Germinal center (tissue), 1 donor: Measurements from ENCODE around the gene CYP24A1.

Source experiments
- DNase-seq: peaks from one replicate; pipeline ENCODE4 v3.0.0; 2012; ENCODE audit warnings: mixed read lengths, low spot score

Gene CYP24A1

DNA sequence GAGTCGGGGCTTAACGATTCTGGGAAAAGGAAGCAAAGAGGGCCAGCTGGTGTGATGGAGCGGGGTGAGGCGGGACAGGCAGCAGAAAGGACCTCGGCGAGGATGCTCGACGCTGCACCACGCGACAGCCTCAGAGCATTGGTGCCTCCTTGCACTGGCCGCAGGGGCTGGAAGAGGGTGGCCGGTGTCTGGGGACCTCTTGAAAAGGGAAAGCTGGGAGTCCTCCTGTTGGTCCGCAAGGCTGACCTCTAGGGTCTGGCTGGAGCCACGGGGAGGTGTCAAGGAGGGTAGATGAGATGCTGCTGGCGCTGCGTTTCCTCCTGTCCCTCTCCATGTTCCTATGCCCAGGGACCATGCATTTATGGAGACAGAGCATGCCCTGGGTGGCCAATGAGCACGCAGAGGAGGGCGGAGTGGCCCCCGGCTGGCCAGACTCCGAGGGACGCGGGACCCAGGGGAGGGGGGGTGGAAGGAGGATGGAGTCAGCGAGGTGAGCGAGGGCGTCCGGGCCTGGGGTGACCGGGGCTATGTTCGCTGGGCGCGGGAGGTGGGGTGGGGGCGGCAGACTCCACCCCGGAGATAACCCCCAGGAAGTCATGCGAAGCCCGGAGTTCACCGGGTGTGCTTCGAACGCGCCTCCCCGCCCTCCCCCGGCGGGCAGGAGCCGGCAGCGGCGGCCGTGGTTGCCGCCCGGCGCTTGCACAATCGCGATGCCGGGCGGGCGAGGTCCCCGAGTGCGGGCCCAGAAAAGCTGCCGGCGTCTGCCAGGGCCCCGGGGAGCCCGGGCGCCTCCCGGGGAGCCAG lies at the start of gene CYP24A1:
TSS of gene CYP24A1 (minus strand) at position 334 of the 804 bp plus-strand sequence. CDS start 407 bp downstream, outside the sequence.
- no peak for DNase-seq

DNA sequence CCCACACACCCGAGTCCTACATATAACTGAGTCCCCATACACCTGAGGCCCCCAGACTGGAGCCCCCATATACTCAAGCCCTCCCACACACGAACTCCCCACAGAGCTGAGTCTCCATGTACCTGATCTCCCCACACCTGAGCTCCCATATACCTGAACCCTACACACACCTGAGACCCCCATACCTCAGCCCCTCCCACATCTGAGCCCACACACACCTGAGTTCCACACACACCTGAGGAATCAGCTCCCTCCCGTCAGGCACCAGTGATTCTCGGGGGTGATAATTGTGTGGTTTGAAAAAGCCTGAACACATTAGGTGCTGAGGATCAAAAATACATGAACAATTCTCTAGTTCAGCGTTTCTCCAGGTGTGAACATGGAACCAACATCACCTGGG lies 49.5 kb upstream of the CYP24A1 start:
- DNase-seq, result no peak

DNA sequence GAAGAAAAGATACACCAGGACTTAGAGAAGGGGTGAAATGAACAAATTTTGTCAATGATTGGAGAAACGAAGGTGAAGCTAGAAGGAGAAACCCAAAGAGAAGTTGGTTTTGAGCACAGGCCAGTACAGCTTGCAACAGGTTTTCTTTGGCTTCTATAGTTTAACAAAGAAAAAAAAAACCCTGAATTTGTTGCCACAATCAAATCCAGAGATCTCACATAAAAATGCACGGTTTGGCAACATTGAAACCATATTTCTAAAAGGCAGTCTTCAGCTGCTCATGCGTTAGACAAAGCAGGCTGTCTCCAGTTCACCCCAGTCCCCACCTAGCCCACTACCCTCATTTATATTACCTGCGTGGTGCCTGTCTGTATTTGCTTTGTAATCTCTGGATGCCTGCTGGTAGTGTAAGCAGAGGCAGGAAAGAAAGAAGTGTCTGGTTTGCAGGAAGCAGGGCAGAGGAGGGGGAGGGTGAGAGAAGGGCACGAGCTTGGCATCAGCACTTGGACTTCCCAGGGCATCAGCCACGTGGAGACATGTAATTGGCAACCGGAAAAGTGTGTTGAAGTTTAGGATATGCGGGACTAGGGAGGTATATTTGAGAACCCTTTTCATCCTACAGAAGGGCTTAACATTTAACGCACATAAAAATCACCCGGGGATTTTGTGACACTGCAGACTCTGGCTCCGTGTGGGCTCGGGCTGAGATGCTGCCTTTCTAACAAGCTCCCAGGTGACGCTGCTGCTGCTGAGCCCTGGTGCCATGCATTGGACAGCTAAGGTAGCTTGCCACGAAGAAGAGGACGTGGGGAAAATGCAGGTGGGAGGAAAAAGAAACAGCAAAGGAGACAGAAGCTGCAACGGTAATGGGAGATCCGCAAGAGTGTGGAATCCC lies 48.5 kb upstream of the CYP24A1 start:
- no peak for DNase-seq

- no peak for DNase-seq
Measured at GRCh38 chr20:54221353-54221752, 47.6 kb upstream of the CYP24A1 start.

- no peak for DNase-seq
Measured at GRCh38 chr20:54220722-54221121, 46.9 kb upstream of the CYP24A1 start.

- DNase-seq, result no peak
Measured at GRCh38 chr20:54219751-54220426, 46.1 kb upstream of the CYP24A1 start.

DNA sequence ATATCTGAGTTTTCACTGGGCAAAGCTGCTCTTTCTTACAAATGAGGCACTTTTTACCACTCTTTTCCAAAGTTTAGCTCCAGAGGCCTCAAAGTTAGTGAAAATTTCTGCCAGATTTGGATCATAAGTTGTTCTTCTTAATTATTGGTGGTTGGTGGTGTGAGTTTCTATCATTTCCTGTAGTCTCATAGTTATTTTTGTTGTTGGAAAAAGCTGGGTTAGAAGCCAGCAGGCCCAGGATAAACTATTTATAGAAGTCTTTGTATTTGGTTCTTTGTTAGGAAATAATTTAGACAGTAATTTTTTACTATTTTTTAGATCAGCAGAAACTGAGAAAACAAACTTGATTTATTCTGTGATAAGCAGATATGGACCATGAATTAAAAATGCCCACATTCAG lies 44.7 kb upstream of the CYP24A1 start:
- DNase-seq, result no peak

DNA sequence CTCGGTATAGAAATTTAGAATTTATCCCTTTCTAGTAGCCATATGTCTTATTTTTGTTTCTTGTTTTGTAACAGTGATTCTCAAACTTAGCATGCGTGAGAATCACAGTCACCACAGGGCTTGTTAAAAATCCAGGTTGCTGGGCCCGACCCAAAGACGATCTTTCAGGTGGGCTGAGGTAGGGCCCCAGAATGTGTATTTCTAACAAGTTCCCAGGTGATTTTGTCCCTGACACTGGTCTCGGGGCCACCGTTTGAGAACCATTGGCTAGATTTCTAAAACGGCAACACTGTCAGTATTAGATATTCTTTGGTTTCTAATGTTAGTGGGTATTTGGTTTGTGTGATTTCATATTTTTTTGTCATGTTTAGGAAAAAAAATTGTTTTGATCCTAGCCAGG lies 44.0 kb upstream of the CYP24A1 start:
- DNase-seq, result no peak

DNA sequence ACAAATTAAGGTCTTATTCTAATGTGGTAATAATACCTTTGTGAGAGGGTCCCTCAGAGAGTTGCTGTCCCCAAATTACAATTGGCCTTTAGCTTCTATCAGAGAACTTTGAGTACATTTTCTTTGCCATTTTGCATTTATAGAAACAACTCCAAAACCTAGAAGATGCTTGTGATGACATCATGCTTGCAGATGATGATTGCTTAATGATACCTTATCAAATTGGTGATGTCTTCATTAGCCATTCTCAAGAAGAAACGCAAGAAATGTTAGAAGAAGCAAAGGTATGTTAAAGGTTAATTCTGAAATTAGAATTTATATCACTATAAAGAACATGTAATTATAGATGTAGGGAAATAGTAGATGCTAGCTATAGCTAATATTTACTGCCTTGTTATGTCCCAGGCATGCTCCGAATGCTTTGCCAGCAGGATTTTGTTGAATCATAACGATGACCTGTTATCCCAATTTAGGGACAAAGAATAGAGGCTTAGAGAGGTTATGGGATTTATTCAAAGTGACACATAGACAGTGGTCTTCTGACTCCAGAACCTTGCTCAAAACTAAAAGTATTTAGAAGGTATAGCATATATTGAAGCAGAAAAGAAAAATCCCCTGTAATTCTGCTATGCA lies 41.5 kb upstream of the CYP24A1 start:
- DNase-seq, result no peak

GRCh38 chr20:54214566-54214965 lies 40.8 kb upstream of the CYP24A1 start:
- DNase-seq, result no peak

- no peak for DNase-seq
Measured at GRCh38 chr20:54212871-54213270, 39.1 kb upstream of the CYP24A1 start.

DNA sequence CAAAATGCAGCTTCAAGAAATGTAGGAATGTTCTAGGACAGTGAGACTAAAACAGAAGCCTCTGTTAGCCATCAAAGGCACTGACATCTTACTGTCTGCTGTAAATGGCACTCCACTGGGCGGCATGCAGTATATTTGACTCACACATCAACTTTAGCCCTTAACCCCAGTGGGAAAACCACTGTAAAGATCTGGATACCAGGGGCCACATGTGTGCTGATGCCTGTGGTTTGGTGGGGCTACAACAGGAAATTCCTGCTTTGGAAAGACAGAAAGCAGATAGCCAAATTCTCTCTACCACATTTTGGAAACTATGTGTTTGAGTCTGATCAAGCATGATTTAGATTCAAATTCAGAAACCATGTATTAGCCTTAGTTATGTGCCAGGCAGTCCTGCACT lies 38.4 kb upstream of the CYP24A1 start:
- no peak for DNase-seq

- no peak for DNase-seq
Measured at GRCh38 chr20:54209216-54209813, 35.5 kb upstream of the CYP24A1 start.

GRCh38 chr20:54208548-54209176 lies 34.9 kb upstream of the CYP24A1 start:
- no peak for DNase-seq

GRCh38 chr20:54207743-54208547 lies 34.2 kb upstream of the CYP24A1 start, which contains the start of gene PFDN4:
Gene PFDN4 (plus strand): TSS chr20:54208087. CDS start chr20:54208101, 14 bp downstream.
- peak; percentile 89 for DNase-seq

DNA sequence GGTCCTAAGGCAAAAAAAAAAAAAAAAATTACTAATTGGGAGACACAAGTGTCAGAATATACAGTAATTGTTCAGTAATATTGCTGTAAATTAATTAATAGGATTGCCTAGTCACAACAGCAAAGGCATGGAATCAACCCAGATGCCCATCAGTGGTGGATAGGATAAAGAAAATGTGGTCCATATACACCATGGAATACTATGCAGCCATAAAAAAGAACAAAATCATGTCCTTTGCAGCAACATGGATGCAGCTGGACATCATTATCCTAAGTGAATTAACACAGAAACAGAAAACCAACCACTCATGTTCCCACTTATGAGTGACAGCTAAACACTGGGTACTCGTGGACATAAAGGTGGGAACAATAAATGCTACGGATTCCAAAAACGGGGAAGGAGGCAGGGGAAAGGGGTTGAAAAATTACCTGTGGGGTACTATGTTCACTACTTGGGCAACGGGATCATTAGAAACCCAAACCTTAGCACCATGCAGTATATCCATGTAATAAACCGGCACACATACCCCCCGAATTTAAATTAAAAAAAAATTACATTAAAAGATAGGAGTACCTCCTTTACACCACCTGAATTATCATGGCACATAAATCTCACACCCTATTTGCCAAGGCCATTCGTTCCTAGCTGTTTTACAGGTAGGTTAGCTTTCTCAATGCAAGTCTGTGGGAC lies 33.4 kb upstream of the CYP24A1 start:
- no peak for DNase-seq

GRCh38 chr20:54205450-54205849 lies 31.7 kb upstream of the CYP24A1 start:
- no peak for DNase-seq

GRCh38 chr20:54204481-54204880 lies 30.7 kb upstream of the CYP24A1 start:
- DNase-seq, result no peak

DNA sequence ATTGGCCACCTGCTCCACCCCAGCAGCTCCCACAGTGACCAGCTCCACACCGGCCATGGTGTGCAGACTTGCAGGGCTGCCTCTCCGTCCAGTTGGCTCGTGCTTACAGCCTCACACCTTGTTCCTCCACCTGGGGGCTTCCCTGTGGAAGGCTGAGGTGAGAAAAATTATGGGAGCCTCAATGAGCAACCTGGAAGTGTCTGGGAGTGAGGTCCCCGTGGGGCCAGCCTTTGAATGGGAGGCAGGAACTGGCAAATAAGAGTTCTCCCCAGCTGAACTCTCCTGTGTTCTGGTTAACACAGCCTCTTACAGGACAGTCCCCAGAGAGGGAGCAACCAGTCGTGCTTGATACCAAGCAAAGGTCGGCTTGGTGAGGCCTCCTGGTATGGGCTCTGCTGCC lies 30.3 kb upstream of the CYP24A1 start:
- no peak for DNase-seq

DNA sequence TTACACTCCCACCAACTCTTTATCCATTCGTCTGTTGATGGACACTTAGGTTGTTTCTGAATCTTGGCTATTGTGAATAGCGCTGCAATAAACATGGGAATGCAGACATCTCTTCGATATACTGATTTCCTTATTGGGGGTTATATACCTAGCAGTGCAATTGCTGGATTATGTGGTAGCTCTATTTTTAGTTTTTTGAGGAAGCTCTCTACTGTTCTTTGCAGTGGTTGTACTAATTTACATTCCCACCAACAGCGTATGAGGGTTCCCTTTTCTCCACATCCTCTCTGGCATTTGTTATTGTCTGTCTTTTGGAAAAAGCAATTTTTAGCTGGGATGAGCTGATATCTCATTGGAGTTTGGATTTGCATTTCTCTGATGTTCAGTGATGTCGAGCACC lies 29.5 kb upstream of the CYP24A1 start:
- DNase-seq, result no peak
